Activated CD8-positive, alpha-beta memory T cell treated with anti-CD3 and anti-CD28 coated beads, Interleukin-2, amount 50 U/mL, for 4 hours (primary cell): ENCODE measurements around the gene OSBPL7.

Experiments used
- DNase-seq: peaks from one replicate; pipeline ENCODE4 v3.0.0-alpha.2; 2020

OSBPL7 gene

GRCh38 chr17:47821424-47822391, at the start of gene OSBPL7:
TSS of gene OSBPL7 (minus strand) at chr17:47821794. CDS start at chr17:47820278, 1,516 bp downstream.
- DNase-seq: peak; percentile 79

GRCh38 chr17:47871048-47871447, 49.5 kb upstream of the OSBPL7 start:
- DNase-seq: no peak

GRCh38 chr17:47870056-47870455, 48.5 kb upstream of the OSBPL7 start:
- DNase-seq: no peak

- DNase-seq: no peak
Measured at GRCh38 chr17:47869114-47869513, 47.5 kb upstream of the OSBPL7 start.

DNA sequence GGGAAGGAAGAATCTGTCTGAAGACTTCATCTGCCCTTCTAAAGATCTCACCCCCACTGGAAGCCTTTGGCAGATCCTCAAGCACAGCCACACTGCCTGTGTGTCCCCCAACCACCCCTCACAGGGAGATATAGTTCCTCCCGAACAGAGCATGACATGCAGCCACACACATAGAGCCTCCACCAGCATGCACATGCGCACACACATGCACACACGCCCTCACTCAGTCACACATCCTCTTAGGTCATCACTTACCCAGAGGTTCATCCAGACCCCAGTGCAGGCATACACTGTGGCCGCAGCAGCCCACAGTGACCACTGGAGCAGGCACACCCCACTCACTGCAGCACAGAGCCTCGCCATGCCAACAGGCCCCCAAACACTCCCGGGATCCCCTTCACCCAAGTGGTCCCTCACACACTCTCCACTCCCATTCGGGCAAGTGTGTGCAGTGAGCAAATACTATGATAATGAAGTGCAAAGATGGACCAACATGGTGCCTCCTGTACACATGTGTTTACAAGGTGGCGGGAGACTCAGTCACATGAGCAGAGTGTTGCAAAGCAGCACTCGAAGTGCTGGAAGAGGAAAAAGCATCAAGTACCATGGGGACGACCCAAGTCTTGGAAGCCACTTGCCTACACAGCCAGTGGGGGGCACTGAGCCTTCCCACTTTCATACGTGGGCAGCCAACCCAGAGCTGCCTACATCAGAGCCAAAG, 46.4 kb upstream of the OSBPL7 start:
- DNase-seq: no peak

DNA sequence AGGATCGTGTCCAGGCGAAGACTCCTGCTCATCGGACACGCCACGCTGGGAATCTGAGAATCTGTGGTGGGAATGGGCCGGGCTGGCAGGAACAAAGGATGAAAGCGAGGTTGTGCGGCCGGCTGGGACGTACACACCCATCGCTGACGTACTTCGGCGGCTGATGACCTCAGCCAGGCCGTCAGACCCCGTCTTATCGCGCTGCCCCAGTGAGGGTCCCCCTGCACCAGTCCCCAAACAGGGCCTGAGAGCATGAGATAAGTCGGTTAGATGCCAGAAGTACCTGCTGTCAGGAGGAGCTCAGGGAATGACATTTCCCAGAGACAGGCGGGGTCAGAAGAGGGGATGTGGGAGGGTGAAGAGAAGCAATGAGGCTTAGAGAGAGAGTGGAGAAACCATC, 45.3 kb upstream of the OSBPL7 start:
- DNase-seq: no peak

DNA sequence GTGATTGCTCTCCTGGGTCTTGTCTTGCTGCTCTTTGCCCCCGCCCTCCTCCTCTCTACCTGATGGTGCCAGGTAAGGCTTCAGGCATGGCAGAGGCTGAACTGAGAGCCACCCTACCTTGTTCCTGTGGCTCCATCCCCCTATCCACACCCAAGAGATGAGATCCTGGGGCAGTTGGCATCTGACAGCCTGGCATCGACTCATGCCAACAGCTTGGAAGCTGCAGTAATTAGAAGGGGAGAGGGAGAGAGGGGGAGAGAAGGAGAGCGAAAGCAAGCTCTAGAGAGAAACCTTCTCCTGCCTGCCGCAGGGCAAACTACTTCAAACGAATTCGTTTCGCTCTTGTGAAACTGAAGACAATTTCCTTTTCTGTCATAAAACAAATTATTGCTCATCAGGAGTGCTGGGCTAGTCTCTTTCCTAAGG, 43.2 kb upstream of the OSBPL7 start:
- DNase-seq: no peak

DNA sequence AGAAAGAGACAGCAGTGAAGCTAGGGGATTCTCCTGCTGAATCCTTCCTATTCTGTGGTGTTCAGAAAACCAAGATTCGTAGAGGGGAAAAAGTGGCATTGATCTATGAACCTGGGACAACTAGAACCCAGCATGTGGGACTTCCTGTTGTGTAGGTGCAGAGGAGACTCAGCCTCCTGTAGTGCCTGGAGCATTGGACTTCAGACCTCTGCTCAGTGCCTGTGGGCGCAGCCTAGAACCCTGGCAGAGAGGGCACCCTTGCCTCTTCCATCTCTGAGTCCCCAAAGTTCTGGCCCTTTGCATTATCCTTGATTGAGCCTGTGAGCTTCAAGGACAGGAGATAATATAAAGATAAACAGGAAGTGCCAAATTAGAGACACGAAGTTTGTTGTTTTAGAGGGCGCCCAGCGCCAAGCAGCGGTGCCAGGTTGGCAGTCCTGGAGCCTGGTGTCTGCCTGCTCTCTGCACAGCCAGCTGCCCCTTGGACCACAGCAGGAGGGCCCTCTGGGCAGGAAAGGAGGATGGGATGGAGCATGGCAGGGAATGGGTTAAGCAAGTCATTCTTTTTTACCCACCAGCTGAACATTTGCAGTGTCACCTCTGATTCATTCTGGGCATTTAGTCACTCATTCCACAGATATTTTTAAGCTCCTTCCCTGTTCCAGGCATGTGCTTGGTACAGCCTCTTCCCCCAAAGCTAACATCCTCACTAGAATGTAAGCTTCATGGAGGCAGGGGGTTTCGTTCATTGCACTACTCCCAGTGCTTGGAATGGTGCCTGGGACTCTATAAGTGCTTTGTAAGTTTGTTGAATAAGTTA, 41.2 kb upstream of the OSBPL7 start:
- DNase-seq: no peak

GRCh38 chr17:47860386-47860785, 38.8 kb upstream of the OSBPL7 start:
- no peak for DNase-seq

- no peak for DNase-seq
Measured at GRCh38 chr17:47857551-47858455, 36.2 kb upstream of the OSBPL7 start.

DNA sequence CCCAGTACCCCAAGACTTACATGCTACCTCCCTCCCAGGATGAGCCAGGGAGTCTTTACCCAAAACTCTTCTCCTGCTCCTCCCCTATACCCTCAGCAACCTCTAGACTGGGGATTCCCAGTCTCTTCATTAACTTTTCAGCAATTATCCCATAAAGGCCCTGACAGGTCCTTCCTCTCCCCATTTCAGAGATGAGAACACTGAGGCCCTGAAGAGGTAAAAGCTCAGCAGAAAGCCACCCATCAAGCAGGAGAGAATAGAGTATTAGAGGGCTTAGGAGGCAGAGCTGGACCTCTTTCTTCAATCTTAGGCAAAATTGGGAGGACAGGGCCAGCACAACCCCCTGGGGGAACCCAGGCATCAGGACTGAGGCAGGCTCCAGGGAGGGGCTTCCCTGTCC, 35.2 kb upstream of the OSBPL7 start:
- DNase-seq: no peak

DNA sequence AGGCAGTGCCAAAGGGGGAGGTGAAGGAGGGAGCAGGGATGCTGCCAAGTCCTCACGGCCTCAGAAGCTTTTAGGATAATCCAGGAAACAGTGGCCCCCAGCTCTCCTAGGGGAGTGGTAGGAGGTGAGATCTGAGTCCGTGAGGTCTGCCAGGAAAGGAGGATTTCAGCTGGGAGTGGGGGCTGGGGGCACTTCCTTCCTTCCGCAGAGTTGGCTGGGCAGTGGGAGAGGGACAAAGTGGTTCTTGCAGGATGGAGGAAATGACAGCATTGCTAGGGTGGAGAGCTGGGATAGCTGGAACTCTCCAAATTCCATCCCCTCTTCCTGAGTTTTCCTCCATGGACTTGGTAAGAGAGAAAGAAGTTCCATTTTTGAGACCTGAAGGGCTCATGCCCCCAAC, 34.1 kb upstream of the OSBPL7 start:
- DNase-seq: no peak

DNA sequence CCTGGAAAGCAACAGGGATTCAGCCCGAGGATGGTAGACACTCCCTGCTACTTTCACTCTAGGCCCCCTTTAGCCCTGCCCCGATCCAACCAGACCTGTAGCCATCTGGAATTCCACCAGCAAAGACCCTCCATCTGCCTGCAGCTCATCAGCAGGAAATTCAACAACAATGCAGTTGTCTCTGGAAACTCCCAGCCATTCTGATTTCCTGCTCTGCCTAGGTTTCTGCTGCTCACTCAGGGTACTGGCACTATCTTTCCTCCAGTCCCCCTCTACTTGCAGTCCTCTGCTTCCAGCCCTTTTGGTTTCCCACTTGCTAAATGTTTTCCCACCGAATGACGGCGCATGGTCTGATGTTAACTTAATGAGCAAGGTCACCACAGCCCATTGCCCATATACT, 32.0 kb upstream of the OSBPL7 start:
- DNase-seq: no peak

- DNase-seq: no peak
Measured at GRCh38 chr17:47852113-47852949, 30.7 kb upstream of the OSBPL7 start.

- no peak for DNase-seq
Measured at GRCh38 chr17:47851764-47852112, 30.1 kb upstream of the OSBPL7 start.

GRCh38 chr17:47850692-47851573, 29.3 kb upstream of the OSBPL7 start, which contains the start of gene SP6:
TSS of gene SP6 (minus strand) at chr17:47851163. CDS start at chr17:47848429, 2,734 bp downstream.
- peak; percentile 78 for DNase-seq

GRCh38 chr17:47850373-47850691, 28.7 kb upstream of the OSBPL7 start:
- no peak for DNase-seq

DNA sequence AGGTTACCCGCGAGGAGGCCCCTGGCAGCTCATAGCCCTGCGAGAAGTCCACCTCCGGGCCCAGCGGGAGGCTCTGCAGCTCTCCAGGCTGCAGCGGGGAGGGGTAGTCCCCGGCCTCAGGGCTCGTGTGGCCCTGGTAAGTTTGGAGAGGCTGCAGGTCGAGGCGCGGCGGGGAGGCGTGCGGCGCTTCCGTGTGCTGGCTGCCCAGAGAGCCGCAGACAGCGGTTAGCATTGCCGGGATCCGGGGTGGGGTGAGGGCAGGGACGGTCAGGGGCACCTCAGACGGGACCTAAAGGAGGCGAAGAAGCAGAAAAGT, 26.6 kb upstream of the OSBPL7 start:
- DNase-seq: no peak

- DNase-seq: no peak
Measured at GRCh38 chr17:47847341-47848197, 26.0 kb upstream of the OSBPL7 start.
